ENCODE results near the gene TMPRSS4. TPM values are rescaled to one million over a fixed set of nuclear protein-coding genes. Genes with fewer than 3 reads are reported as not detected.

TMPRSS4 gene
- total and polyA plus RNA-seq, 9 of the 15 experiments (the other 6 are each of a cell fraction or from before 2014, with no cell fraction given): 4.0 to 10.0 (median 5.6) TPM

DNA sequence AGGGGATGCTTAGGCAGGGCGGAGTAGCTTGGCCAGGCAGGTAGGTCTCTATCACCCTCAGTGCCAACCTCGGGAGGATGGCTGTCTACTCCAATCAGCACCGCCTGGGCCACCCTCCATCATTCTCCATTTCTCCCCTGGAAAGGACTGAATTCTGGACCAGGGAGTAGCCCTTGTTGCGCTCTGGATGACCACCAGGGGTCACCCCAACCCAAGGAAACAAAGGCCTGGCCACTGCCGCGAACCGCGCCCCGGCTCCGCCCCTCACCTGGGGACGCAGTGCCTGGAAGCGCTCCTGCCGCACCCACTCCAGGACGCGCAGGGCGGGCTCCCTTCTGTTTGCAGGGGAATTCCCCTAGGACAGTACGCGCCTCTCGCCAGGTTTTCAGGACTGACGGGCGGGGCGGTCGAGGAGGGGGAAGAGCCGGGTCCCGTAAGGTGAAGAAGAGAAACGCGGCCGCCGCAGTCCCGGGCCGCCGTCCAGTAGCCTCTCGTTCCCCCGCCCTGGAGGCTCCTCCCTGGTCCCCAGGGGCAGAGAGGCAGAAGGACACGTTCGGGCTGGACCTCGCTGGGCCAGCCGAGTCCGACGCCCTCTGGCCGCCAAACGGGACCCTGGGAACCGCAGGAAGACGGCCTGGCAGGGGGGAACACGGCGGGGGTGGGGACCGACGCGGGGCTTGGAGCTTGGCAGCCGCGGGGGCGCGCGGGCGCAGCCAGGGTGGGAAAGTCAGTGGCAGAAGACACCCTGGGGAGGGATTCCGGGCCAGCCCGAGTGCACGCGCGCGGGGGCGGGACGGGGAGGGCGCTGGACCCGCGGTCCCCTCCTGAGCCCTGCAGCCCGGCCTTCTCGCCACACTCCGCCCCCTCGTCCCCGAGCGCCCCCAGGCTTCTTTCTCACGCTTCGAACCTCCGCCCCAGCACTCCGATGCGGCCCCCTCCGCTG, 68.7 kb downstream of the TMPRSS4 start (continued):
- TF ChIP-seq DEAF1 (CRISPR knock-in tag; IDR thresholded peaks at IDR 0.05) (peak; percentile 83), KDM1A (IDR thresholded peaks at IDR 0.05) (no peak), SAP30 (IDR thresholded peaks at IDR 0.05; ENCODE audit: borderline replicate concordance, insufficient read depth, low read depth, low read length, poor library complexity, severe bottlenecking) (peak; percentile 59), HNRNPLL (IDR thresholded peaks at IDR 0.05; ENCODE audit: low read depth, low read length, poor library complexity, severe bottlenecking) (peak; percentile 68), NCOR1 (IDR thresholded peaks at IDR 0.05) (no peak), CREM (IDR thresholded peaks at IDR 0.05; ENCODE audit: low read depth) (peak; percentile 31; the same call in 1 of the 2 replicates), ZNF347 (CRISPR knock-in tag; IDR thresholded peaks at IDR 0.05; ENCODE audit: low read depth) (no peak), FOXA3 (CRISPR knock-in tag; conservative IDR thresholded peaks at IDR 0.05 in 1 of 2, IDR thresholded peaks at IDR 0.05 in 1 of 2) (no peak), BRD9 (IDR thresholded peaks at IDR 0.05; ENCODE audit: low read depth, partially characterized antibody) (no peak), GABPB2 (CRISPR knock-in tag; conservative IDR thresholded peaks at IDR 0.05) (no peak), NFIC (IDR thresholded peaks at IDR 0.05) (peak; percentile 51; the same call in 1 of the 2 replicates), U2AF2 (optimal IDR thresholded peaks at IDR 0.05; ENCODE audit: low read depth, low read length) (no peak), SMAD3 (CRISPR knock-in tag; conservative IDR thresholded peaks at IDR 0.05) (no peak), PTTG1 (tag; IDR thresholded peaks at IDR 0.05; ENCODE audit: low read depth) (no peak), RBM15 (IDR thresholded peaks at IDR 0.05; ENCODE audit: insufficient read depth, low read length) (no peak), MYC (IDR thresholded peaks at IDR 0.05; ENCODE audit: low read depth, low read length) (no peak), MYC (CRISPR knock-in tag; IDR thresholded peaks at IDR 0.05; ENCODE audit: borderline replicate concordance, low read depth) (no peak)
- TF ChIP-seq, protein P1, sequence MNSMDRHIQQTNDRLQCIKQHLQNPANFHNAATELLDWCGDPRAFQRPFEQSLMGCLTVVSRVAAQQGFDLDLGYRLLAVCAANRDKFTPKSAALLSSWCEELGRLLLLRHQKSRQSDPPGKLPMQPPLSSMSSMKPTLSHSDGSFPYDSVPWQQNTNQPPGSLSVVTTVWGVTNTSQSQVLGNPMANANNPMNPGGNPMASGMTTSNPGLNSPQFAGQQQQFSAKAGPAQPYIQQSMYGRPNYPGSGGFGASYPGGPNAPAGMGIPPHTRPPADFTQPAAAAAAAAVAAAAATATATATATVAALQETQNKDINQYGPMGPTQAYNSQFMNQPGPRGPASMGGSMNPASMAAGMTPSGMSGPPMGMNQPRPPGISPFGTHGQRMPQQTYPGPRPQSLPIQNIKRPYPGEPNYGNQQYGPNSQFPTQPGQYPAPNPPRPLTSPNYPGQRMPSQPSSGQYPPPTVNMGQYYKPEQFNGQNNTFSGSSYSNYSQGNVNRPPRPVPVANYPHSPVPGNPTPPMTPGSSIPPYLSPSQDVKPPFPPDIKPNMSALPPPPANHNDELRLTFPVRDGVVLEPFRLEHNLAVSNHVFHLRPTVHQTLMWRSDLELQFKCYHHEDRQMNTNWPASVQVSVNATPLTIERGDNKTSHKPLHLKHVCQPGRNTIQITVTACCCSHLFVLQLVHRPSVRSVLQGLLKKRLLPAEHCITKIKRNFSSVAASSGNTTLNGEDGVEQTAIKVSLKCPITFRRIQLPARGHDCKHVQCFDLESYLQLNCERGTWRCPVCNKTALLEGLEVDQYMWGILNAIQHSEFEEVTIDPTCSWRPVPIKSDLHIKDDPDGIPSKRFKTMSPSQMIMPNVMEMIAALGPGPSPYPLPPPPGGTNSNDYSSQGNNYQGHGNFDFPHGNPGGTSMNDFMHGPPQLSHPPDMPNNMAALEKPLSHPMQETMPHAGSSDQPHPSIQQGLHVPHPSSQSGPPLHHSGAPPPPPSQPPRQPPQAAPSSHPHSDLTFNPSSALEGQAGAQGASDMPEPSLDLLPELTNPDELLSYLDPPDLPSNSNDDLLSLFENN (IDR thresholded peaks at IDR 0.05; ENCODE audit: low read depth in 2 of 2, low read length in 2 of 2): no peak
- TF ChIP-seq, protein P2, sequence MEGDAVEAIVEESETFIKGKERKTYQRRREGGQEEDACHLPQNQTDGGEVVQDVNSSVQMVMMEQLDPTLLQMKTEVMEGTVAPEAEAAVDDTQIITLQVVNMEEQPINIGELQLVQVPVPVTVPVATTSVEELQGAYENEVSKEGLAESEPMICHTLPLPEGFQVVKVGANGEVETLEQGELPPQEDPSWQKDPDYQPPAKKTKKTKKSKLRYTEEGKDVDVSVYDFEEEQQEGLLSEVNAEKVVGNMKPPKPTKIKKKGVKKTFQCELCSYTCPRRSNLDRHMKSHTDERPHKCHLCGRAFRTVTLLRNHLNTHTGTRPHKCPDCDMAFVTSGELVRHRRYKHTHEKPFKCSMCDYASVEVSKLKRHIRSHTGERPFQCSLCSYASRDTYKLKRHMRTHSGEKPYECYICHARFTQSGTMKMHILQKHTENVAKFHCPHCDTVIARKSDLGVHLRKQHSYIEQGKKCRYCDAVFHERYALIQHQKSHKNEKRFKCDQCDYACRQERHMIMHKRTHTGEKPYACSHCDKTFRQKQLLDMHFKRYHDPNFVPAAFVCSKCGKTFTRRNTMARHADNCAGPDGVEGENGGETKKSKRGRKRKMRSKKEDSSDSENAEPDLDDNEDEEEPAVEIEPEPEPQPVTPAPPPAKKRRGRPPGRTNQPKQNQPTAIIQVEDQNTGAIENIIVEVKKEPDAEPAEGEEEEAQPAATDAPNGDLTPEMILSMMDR (IDR thresholded peaks at IDR 0.05 in 2 of 3, conservative IDR thresholded peaks at IDR 0.05 in 1 of 3; ENCODE audit: insufficient read depth in 2 of 3, low read depth in 1 of 3, low read length in 3 of 3): peak; percentile 86 to 93 (median 92)
